Activated T-helper 17 cell treated with anti-CD3 and anti-CD28 coated beads, Interleukin-2, amount 50 U/mL, for 72 hours (primary cell): ENCODE data around the gene RYK. TPM values are rescaled to one million over a fixed set of nuclear protein-coding genes. Genes with fewer than 3 reads are reported as not detected.
A peak's percentile ranks its signal among the peaks of the same experiment; 100 is the strongest.
"Not testable (repeated sequence)": the region's sequence is repeated elsewhere in the genome, so short reads cannot be mapped to it uniquely, and the experiment has no call there.

Experiments used
- ATAC-seq: fragments of 150-1000 bp; cut with Tn5 transposase; replicated peaks from 2 replicates; pipeline ENCODE4 v1.10.0; 2021; ENCODE audit warnings: mild to moderate bottlenecking, moderate library complexity
- H3K27ac Mint-ChIP-seq: one replicate; pipeline ENCODE4 v1.8.0; 2022; ENCODE audit warnings: mixed read lengths
- H3K27me3 Mint-ChIP-seq: one replicate; pipeline ENCODE4 v1.8.0; 2022; ENCODE audit warnings: mixed read lengths
- H3K36me3 Mint-ChIP-seq: one replicate; pipeline ENCODE4 v1.8.0; 2022; ENCODE audit warnings: low read depth, mild to moderate bottlenecking, mixed read lengths
- H3K4me1 Mint-ChIP-seq: one replicate; pipeline ENCODE4 v1.8.0; 2022; ENCODE audit warnings: mixed read lengths
- H3K4me3 Mint-ChIP-seq: one replicate; pipeline ENCODE4 v1.8.0; 2022; ENCODE audit warnings: mild to moderate bottlenecking, mixed read lengths
- H3K9me3 Mint-ChIP-seq: one replicate; pipeline ENCODE4 v1.8.0; 2022; ENCODE audit warnings: mixed read lengths
- total RNA-seq, 2 donors: library from RNA; stranded (reverse); gene quantifications; one replicate each; pipeline ENCODE4 v1.2.3, GENCODE V29; 2022

RYK gene
- total RNA-seq, 2 donors from 2014 or later = 8.6 to 18.1 TPM

DNA sequence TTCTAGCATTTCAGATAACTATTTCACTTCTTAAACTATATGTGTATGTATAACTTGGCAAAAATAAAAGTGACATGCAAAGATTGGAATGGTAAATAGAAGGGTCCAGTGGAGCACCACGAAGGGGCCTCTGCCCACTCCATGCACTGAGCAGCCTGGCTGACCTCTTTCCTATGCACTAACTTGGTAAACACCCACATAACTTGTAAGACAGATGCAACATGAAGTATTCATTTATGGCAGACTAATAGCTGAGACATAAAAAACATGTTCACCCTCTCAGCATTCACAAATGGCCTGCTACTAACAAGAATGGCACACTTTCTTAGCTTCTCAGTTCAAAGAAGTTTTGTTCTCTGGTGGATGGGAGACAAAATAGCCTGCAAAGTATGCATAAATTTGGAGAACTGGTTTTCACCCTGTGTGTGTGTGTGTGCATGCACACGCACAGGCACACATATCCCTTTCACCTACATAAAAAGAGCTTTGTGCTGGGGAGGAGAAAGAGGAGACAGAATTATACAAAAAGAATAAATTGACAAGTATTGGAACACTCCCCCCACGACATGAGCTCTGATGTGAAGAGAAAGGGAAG, 26.5 kb upstream of the RYK start:
- H3K36me3 Mint-ChIP-seq = no peaks in the 10 kb centered on the region
- no peaks in the 10 kb centered on the region for H3K4me1 Mint-ChIP-seq
- no peaks in the 10 kb centered on the region for H3K9me3 Mint-ChIP-seq
- no peak for ATAC-seq
- peaks cover 44% of the 10 kb centered on the region for H3K27me3 Mint-ChIP-seq
- no peak overlapping the region for H3K27ac Mint-ChIP-seq
- no peak overlapping the region for H3K4me3 Mint-ChIP-seq

DNA sequence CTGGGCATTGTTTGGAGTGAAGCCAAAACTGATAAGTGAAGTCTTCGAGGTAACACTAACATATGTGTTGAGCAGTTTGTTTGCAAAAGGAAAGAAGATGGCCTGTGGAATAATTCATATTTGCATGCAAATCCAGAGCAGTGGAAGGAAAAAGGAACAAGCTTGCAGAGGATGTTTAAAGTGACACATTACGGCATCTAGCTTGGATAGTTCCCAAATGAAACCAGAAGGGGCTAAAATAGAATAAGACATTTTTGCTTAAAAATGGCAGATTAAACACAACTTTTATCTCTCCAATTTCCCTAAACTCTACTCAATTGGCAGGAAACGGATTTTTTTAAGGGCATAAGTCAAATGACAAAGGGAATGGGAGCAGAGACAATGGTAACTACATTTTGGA, 25.4 kb upstream of the RYK start:
- ATAC-seq = no peak
- no peak overlapping the region for H3K27ac Mint-ChIP-seq
- no peaks in the 10 kb centered on the region for H3K9me3 Mint-ChIP-seq
- peaks cover 44% of the 10 kb centered on the region for H3K27me3 Mint-ChIP-seq
- H3K4me3 Mint-ChIP-seq = no peak overlapping the region
- no peaks in the 10 kb centered on the region for H3K4me1 Mint-ChIP-seq
- no peaks in the 10 kb centered on the region for H3K36me3 Mint-ChIP-seq

DNA sequence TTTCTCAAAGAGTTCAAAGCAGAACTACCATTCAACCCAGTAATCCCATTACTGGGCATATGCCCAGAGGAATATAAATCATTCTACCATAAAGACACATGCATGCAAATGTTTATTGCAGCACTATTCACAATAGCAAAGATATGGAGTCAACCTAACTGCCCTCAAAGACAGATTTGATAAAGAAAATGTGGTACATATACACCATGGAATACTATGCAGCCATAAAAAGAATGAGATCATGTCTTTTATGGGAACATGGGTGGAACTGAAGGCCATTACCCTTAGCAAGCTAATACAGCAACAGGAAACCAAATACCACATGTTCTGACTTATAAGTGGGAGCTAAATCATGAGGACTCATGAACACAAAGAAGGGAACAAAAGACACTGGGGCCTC, 24.5 kb upstream of the RYK start:
- H3K27me3 Mint-ChIP-seq = peaks cover 45% of the 10 kb centered on the region
- not testable (repeated sequence) for H3K27ac Mint-ChIP-seq, H3K4me3 Mint-ChIP-seq, H3K36me3 Mint-ChIP-seq, H3K9me3 Mint-ChIP-seq, ATAC-seq, H3K4me1 Mint-ChIP-seq

DNA sequence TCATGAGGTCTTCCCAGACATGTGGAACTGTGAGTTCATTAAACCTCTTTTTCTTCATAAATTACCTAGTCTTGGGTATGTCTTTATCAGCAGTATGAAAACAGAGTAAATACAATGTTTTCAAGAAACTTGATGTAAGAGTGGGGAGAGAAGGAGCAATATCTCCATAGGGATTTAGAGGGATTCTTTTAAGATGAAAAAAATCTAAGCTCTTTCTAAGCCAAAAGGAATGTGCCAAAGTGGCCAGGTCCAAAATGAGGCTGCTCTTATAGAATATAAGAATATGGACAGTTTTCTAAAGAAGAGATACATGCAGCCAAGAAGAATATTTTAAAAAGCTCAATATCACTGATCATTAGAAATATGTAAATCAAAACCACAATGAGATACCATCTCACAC, 23.9 kb upstream of the RYK start:
- H3K27ac Mint-ChIP-seq = no peak overlapping the region
- no peak for ATAC-seq
- no peaks in the 10 kb centered on the region for H3K9me3 Mint-ChIP-seq
- no peaks in the 10 kb centered on the region for H3K4me1 Mint-ChIP-seq
- peaks cover 42% of the 10 kb centered on the region for H3K27me3 Mint-ChIP-seq
- H3K36me3 Mint-ChIP-seq = no peaks in the 10 kb centered on the region
- no peak overlapping the region for H3K4me3 Mint-ChIP-seq

DNA sequence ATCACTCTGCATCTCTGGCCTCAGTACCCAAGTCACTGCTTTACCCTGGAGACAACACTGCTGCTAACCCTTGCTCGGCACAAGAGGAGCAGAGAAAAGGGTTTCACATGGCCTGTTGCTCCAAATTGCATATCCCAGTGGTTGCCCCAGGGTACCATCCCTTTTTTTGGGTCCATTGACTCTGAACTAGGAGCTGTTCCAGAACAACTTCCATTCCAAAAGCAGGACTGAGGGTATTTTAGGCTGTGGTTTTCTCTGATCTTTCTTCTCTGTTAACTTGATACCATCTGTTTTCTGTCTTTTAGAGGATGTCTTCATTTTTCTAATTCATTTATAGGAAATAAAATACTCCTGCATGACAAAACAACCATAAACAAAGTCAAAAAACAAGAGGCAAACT, 17.3 kb upstream of the RYK start:
- no peaks in the 10 kb centered on the region for H3K36me3 Mint-ChIP-seq
- ATAC-seq = no peak
- no peak overlapping the region for H3K27ac Mint-ChIP-seq
- no peaks in the 10 kb centered on the region for H3K9me3 Mint-ChIP-seq
- no peaks in the 10 kb centered on the region for H3K4me1 Mint-ChIP-seq
- H3K27me3 Mint-ChIP-seq = peaks cover 29% of the 10 kb centered on the region
- H3K4me3 Mint-ChIP-seq = no peak overlapping the region

DNA sequence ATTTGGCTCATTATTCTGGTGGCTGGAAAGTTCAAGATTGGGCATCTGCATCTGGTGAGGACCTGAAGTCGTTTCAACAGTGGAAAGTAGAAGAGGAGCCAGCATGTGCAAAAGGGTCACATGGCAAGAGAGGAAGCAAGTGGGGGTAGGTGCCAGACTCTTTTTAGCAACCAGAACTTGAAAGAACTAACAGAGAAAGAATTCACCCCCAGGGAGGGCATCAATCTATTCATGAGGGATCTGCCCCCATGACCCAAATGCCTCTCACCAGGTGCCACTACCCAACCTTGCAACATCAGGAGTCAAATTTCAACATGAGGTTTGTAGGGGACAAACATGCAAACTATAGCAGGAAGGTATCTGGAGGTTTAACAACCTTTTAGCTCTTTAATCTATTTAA, 10.3 kb upstream of the RYK start:
- Mint-ChIP-seq H3K27me3 (peaks cover 40% of the 10 kb centered on the region), H3K36me3 (no peaks in the 10 kb centered on the region), H3K27ac (no peak overlapping the region), H3K4me3 (no peak overlapping the region), H3K9me3 (no peaks in the 10 kb centered on the region), H3K4me1 (no peaks in the 10 kb centered on the region)
- ATAC-seq = no peak

GRCh38 chr3:134258761-134259347, 8.2 kb upstream of the RYK start:
- H3K36me3 Mint-ChIP-seq = no peaks in the 10 kb centered on the region
- H3K27ac Mint-ChIP-seq = no peak overlapping the region
- no peaks in the 10 kb centered on the region for H3K9me3 Mint-ChIP-seq
- no peak overlapping the region for H3K4me3 Mint-ChIP-seq
- H3K27me3 Mint-ChIP-seq = peaks cover 33% of the 10 kb centered on the region
- peaks cover 4% of the 10 kb centered on the region for H3K4me1 Mint-ChIP-seq
- ATAC-seq = no peak

GRCh38 chr3:134255404-134255803, 4.7 kb upstream of the RYK start:
- ATAC-seq = no peak
- Mint-ChIP-seq H3K9me3 (no peaks in the 10 kb centered on the region), H3K27ac (no peak overlapping the region), H3K4me1 (peaks cover 13% of the 10 kb centered on the region), H3K36me3 (no peaks in the 10 kb centered on the region), H3K27me3 (peaks cover 18% of the 10 kb centered on the region), H3K4me3 (no peak overlapping the region)

DNA sequence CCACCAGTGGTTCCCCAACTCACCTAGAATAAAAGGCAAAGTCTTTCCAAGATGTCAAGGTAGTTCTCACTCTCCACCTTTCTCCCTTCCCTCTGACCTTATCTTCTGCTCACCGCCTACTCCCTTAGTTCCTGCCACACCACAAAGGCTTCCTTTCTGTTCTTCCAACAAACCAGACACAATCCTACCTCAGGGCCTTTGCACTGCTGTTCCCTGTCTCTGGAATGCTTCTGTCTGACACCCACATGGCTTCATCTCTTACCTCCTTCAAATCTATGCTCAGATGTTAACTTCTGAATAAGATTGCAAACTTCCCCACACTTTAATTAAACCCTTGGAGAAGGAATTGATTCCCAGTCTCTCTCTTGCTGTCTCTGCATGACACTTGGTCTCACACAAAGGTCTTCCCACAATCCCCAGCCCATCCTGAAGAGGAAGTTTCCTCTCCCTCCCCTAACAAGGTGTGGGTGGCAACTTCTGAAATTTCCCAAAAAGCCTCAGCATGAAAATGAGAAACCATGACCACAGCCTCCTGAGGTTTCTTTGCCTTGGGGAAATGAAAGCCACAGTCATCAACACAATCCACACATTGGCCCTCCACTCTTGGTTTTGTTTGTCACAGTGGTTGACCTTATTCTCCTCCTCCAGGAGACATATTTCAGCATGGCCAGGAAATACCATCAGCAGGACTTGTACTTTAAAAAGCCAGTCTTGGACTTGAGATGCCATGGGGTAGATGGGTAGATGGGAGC, 3.0 kb upstream of the RYK start:
- peaks cover 11% of the 10 kb centered on the region for H3K27me3 Mint-ChIP-seq
- peaks cover 19% of the 10 kb centered on the region for H3K4me1 Mint-ChIP-seq
- H3K27ac Mint-ChIP-seq = peak overlapping the region; percentile 5
- no peaks in the 10 kb centered on the region for H3K9me3 Mint-ChIP-seq
- peak overlapping the region; percentile 33 for H3K4me3 Mint-ChIP-seq
- no peaks in the 10 kb centered on the region for H3K36me3 Mint-ChIP-seq
- peak; percentile 52 for ATAC-seq

DNA sequence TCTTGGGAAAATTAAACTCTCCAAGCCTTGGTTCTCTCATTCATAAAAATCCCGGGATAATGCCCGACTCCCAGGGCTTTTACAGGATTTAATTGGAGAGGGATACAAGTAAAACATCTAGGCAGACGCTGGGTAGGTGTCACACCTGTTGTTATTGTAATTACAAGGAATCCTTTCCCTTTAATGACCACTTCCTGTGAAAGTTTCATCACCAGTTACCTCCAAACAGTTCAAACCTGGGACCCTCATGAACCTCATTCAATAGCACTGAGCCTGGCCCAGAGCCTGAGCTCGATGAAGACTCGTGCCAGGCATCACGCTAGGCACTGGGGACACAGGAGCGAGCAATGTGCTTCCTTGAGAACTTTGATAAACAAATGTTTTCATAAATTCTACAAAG, 2.1 kb upstream of the RYK start:
- Mint-ChIP-seq H3K4me1 (peaks cover 22% of the 10 kb centered on the region), H3K36me3 (no peaks in the 10 kb centered on the region), H3K27me3 (peaks cover 9% of the 10 kb centered on the region), H3K9me3 (no peaks in the 10 kb centered on the region), H3K4me3 (peak overlapping the region; percentile 33), H3K27ac (no peak overlapping the region)
- ATAC-seq = no peak

DNA sequence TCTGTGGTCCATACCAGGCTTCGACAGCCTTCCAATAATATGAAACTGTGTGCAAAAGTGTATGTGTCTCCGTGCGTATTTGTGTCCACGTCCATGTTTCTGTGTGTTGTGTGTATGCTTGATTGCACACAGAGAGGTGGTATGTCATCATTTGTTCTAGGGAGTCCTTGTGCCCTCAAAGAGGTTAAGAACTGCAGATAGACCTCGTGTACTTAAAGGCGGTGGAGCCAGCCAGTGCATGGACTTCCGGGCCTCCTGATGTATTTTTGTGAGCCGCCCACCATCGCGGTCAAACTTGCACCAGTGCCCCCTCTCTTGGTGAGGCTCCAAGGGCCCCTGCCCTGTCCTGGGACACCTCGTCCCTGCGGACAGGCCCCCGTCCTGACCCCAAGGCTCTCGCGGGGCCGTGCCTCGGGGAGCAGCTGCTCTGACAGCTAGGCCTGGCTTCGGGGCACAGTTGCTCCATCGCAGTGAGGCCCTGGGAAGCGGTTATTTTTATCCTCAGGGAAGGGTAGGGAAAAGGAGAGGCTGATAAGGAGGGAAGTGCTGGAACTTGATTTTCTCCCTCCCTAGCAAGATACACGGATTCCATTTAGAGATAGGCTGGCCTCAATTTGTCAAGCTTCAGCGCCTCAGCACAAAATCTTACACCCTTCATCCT, 1.2 kb upstream of the RYK start:
- no peaks in the 10 kb centered on the region for H3K9me3 Mint-ChIP-seq
- peaks cover 22% of the 10 kb centered on the region for H3K4me1 Mint-ChIP-seq
- peaks cover 9% of the 10 kb centered on the region for H3K27me3 Mint-ChIP-seq
- no peaks in the 10 kb centered on the region for H3K36me3 Mint-ChIP-seq
- H3K27ac Mint-ChIP-seq = no peak overlapping the region
- H3K4me3 Mint-ChIP-seq = peak overlapping the region; percentile 84
- ATAC-seq = no peak

GRCh38 chr3:134249935-134250716, 533 bp downstream of the RYK start:
- H3K27ac Mint-ChIP-seq = peak overlapping the region; percentile 84
- H3K36me3 Mint-ChIP-seq = peaks cover 3% of the 10 kb centered on the region
- peak; percentile 48 for ATAC-seq
- peaks cover 24% of the 10 kb centered on the region for H3K4me1 Mint-ChIP-seq
- no peaks in the 10 kb centered on the region for H3K9me3 Mint-ChIP-seq
- peaks cover under 1% of the 10 kb centered on the region for H3K27me3 Mint-ChIP-seq
- peak overlapping the region; percentile 87 for H3K4me3 Mint-ChIP-seq

DNA sequence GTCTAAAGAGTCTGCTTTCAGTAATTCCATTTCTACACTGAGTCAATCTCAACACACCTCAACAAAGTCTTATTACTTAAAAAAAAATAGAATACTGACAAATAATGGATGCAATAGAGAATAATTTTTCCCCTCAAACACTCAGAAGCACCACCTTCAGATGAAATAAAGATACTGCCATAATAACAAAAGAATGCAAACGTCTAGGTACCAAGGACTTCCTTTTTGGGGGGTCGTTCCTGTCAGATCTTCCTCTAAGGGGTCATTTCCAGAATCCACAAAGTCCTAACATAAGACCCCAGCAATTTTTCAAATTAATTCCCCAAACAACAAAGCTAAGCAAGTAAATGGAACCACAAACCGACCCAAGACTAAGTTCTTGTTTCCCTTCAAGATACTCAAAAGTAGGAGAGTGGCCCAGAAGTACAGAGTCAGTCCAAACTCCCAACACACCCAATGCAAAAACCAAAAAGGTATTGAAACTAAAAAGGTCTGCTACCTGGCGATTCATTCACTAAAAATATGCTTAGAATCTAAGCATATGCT, 1.3 kb downstream of the RYK start:
- H3K27ac Mint-ChIP-seq = peak overlapping the region; percentile 84
- H3K4me1 Mint-ChIP-seq = peaks cover 28% of the 10 kb centered on the region

DNA sequence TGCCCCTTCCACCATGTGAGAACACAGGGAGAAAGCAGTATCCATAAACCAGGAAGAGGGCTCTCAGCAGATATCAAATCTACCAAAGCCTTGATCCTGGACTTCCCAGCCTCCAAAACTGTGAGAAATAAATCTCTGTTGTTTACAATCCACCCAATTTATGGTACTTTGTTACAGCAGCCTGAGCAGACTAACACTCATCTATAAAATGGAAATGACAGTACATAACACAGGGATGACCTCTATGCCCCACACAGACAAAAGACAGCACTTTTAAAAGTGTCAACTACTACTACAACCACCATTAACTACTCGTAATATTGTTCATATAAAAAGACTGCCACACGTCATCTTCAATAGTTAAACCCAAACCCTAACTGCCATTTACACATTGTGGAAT, 5.7 kb downstream of the RYK start:
- ATAC-seq = no peak
- Mint-ChIP-seq H3K9me3 (no peaks in the 10 kb centered on the region), H3K27ac (no peak overlapping the region), H3K4me1 (peaks cover 32% of the 10 kb centered on the region), H3K36me3 (peaks cover 8% of the 10 kb centered on the region), H3K4me3 (no peak overlapping the region), H3K27me3 (no peaks in the 10 kb centered on the region)

More for the DNA sequence above, 1.3 kb downstream of the RYK start:
- Mint-ChIP-seq H3K27me3 (no peaks in the 10 kb centered on the region), H3K9me3 (no peaks in the 10 kb centered on the region), H3K4me3 (peak overlapping the region; percentile 87), H3K36me3 (peaks cover 8% of the 10 kb centered on the region)
- ATAC-seq = no peak
